Mesothelial cell of epicardium (in vitro differentiated cells): ENCODE results near the gene NKX2-4. TPM values are rescaled to one million over a fixed set of nuclear protein-coding genes. Genes with fewer than 3 reads are reported as not detected.
"Not testable (repeated sequence)": the region's sequence is repeated elsewhere in the genome, so short reads cannot be mapped to it uniquely, and the experiment has no call there.

Experiments
- DNase-seq, 2 experiments: peaks; one replicate each; pipeline ENCODE4 v3.0.0; 2021; ENCODE audit warnings: low spot score in 2 of 2; ENCODE audit not compliant: unreplicated experiment in 2 of 2
- H3K27ac Mint-ChIP-seq: 2 replicates; pipeline ENCODE4 v1.8.0; 2021; ENCODE audit warnings: mixed read lengths
- H3K27me3 Mint-ChIP-seq: 2 replicates; pipeline ENCODE4 v1.8.0; 2021; ENCODE audit warnings: low read depth, mixed read lengths
- H3K36me3 Mint-ChIP-seq: 2 replicates; pipeline ENCODE4 v1.8.0; 2021; ENCODE audit warnings: mixed read lengths
- H3K4me1 Mint-ChIP-seq: 2 replicates; pipeline ENCODE4 v1.8.0; 2021; ENCODE audit warnings: mixed read lengths
- H3K4me3 Mint-ChIP-seq: 2 replicates; pipeline ENCODE4 v1.8.0; 2021; ENCODE audit warnings: mild to moderate bottlenecking, moderate library complexity, mixed read lengths
- H3K9me3 Mint-ChIP-seq: 2 replicates; pipeline ENCODE4 v1.8.0; 2021; ENCODE audit warnings: mixed read lengths
- CTCF ChIP-seq: fragments of 200-600 bp; sonication (generic); IDR thresholded peaks from one replicate; pipeline ENCODE4 v1.5.0; 2021; ENCODE audit warnings: antibody characterized with exemption; ENCODE audit not compliant: unreplicated experiment
- total RNA-seq: library from RNA; stranded (reverse); gene quantifications from 3 replicates; pipeline ENCODE4 v1.2.1, GENCODE V29; 2021

The NKX2-4 gene
- total RNA-seq, 1 donor from 2014 or later: not detected

DNA sequence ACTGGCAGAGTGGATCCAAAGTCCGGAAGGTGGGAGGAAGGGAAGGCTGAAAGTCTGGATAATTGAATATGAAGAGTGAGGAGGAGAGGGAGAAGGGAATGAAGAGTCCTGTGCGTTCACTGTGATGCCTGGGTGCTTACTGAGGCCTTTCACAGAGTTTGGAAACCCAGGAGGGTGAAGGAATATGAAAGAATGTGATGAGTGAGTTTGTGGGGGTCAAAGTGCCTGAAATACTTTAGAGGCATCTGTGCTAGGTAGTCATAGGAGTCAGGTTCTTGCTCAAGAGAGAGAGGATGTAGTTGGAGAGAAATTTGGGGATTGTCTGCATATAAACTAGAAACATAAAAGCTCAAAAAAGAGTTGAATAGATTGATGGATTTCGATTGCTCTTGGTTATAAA lies 20.7 kb downstream of the NKX2-4 start:
- Mint-ChIP-seq H3K27ac (no peak overlapping the region), H3K4me1 (no peaks in the 10 kb centered on the region), H3K9me3 (no peaks in the 10 kb centered on the region), H3K4me3 (no peak overlapping the region), H3K27me3 (no peaks in the 10 kb centered on the region), H3K36me3 (peaks cover 27% of the 10 kb centered on the region)
- DNase-seq: no peak
- no peak for TF ChIP-seq CTCF

GRCh38 chr20:21373436-21373835 lies 23.9 kb downstream of the NKX2-4 start:
- H3K4me3 Mint-ChIP-seq: no peak overlapping the region
- TF ChIP-seq CTCF: no peak
- no peak overlapping the region for H3K27ac Mint-ChIP-seq
- no peak for DNase-seq
- H3K9me3 Mint-ChIP-seq: no peaks in the 10 kb centered on the region
- H3K4me1 Mint-ChIP-seq: no peaks in the 10 kb centered on the region
- peaks cover 32% of the 10 kb centered on the region for H3K36me3 Mint-ChIP-seq
- H3K27me3 Mint-ChIP-seq: no peaks in the 10 kb centered on the region

- no peak overlapping the region for H3K27ac Mint-ChIP-seq
- no peak for DNase-seq
- peaks cover 31% of the 10 kb centered on the region for H3K36me3 Mint-ChIP-seq
- H3K4me1 Mint-ChIP-seq: no peaks in the 10 kb centered on the region
- H3K27me3 Mint-ChIP-seq: no peaks in the 10 kb centered on the region
- no peak for TF ChIP-seq CTCF
- H3K4me3 Mint-ChIP-seq: no peak overlapping the region
- no peaks in the 10 kb centered on the region for H3K9me3 Mint-ChIP-seq
Observed at GRCh38 chr20:21372016-21372415, 25.3 kb downstream of the NKX2-4 start.

DNA sequence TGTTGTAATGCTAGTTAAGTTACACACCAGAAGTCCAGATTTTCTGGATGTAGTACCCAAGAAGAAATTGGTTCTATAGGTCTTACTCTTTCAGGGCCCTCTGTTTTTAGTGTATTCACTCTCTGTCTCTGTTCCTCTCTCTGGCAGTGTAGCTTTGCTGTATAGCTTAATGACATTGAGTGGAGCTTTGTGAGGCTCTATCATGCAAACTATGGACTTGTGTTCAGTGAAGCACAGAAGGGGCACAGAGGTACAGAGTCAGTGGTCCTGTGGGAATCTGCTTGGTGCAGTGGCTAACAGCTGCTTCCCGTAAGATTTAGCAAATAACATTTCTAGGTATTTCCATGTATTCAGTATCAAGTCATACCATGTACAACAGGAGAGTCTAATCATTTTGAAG lies 26.1 kb downstream of the NKX2-4 start:
- TF ChIP-seq CTCF: no peak
- Mint-ChIP-seq H3K36me3 (peaks cover 30% of the 10 kb centered on the region), H3K27me3 (no peaks in the 10 kb centered on the region), H3K27ac (no peak overlapping the region), H3K9me3 (no peaks in the 10 kb centered on the region), H3K4me3 (no peak overlapping the region), H3K4me1 (no peaks in the 10 kb centered on the region)
- DNase-seq: no peak

DNA sequence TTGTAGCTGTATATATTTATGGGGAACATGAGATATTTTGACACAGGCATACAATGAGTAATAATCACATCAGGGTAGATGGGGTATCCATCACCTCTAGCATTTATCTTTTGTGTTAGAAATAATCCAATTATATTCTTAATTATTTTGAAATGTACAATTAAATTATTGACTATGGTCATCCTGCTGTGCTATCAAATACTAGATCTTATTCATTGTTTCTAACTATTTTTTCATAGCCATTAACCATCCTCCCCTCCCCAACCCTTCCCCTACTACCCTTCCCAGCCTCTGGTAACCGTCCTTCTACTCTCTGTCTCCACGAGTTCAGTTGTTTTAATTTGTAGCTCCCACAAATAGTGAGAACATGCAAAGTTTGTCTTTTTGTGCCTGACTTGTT lies 28.5 kb downstream of the NKX2-4 start:
- Mint-ChIP-seq H3K4me3 (no peak overlapping the region), H3K36me3 (peaks cover 32% of the 10 kb centered on the region)

DNA sequence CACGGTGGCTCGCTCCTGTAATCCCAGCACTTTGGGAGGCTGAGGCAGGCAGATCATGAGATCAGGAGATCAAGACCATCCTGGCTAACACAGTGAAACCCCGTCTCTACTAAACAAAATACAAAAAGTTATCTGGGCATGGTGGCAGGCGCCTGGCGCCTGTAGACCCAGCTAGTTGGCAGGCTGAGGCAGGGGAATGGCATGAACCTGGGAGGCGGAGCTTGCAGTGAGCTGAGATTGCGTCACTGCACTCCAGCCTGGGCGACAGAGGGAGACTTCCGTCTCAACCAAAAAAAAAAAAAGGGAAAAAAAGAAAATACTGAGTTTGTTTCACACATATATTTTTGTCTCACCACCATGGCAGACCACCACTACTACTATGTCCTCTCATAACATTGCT lies 31.1 kb downstream of the NKX2-4 start:
- not testable (repeated sequence) for H3K4me3 Mint-ChIP-seq, H3K27me3 Mint-ChIP-seq, DNase-seq, H3K27ac Mint-ChIP-seq, H3K4me1 Mint-ChIP-seq, H3K9me3 Mint-ChIP-seq
- H3K36me3 Mint-ChIP-seq: peaks cover 41% of the 10 kb centered on the region

More for the DNA sequence above, 28.5 kb downstream of the NKX2-4 start:
- Mint-ChIP-seq H3K27me3 (no peaks in the 10 kb centered on the region), H3K27ac (no peak overlapping the region), H3K4me1 (no peaks in the 10 kb centered on the region), H3K9me3 (no peaks in the 10 kb centered on the region)
- DNase-seq: no peak
- TF ChIP-seq CTCF: no peak
